DMS153 treated with DMSO at 0.1 percent for 48 hours (cell line): Measurements from ENCODE around the gene MYLK2.

Experiments used
- DNase-seq: peaks from one replicate; lab custom pipeline; 2025; ENCODE audit not compliant: unreplicated experiment; lab: John Stamatoyannopoulos, UW

The MYLK2 gene

GRCh38 chr20:31835554-31835953 is 16.4 kb downstream of the MYLK2 start:
- no peak for DNase-seq

GRCh38 chr20:31835977-31836852 is 17.1 kb downstream of the MYLK2 start:
- no peak for DNase-seq

GRCh38 chr20:31836853-31837608 is 17.9 kb downstream of the MYLK2 start:
- no peak for DNase-seq

- no peak for DNase-seq
Measured at GRCh38 chr20:31837896-31838397, 18.8 kb downstream of the MYLK2 start.

- no peak for DNase-seq
Measured at GRCh38 chr20:31838646-31839292, 19.6 kb downstream of the MYLK2 start.

GRCh38 chr20:31839782-31840487 is 20.8 kb downstream of the MYLK2 start:
- no peak for DNase-seq

GRCh38 chr20:31840906-31841816 is 22.0 kb downstream of the MYLK2 start:
- no peak for DNase-seq

GRCh38 chr20:31841928-31842327 is 22.8 kb downstream of the MYLK2 start:
- no peak for DNase-seq

GRCh38 chr20:31842471-31843157 is 23.5 kb downstream of the MYLK2 start:
- DNase-seq: no peak

- DNase-seq: no peak
Measured at GRCh38 chr20:31843288-31843687, 24.1 kb downstream of the MYLK2 start.

GRCh38 chr20:31843881-31844280 is 24.7 kb downstream of the MYLK2 start:
- DNase-seq: no peak

GRCh38 chr20:31844737-31845299 is 25.7 kb downstream of the MYLK2 start:
- no peak for DNase-seq

- no peak for DNase-seq
Measured at GRCh38 chr20:31845300-31845863, 26.2 kb downstream of the MYLK2 start, which contains the start of gene FOXS1. TSS of gene FOXS1 (minus strand) at chr20:31845604. CDS start at chr20:31845542, 62 bp downstream.

GRCh38 chr20:31846793-31847138 is 27.6 kb downstream of the MYLK2 start:
- DNase-seq: no peak

- no peak for DNase-seq
Measured at GRCh38 chr20:31848088-31848999, 29.2 kb downstream of the MYLK2 start.

GRCh38 chr20:31849306-31849930 is 30.3 kb downstream of the MYLK2 start:
- DNase-seq: peak; percentile 32
